Mesenchymal stem cell (in vitro differentiated cells and primary cell): ENCODE data around the gene TUT4.

Source experiments
- DNase-seq: peaks from one replicate; pipeline ENCODE4 v3.0.0-alpha.2; 2013
- H2AFZ ChIP-seq: one replicate; pipeline ENCODE4 v1.6.1; 2013; ENCODE audit warnings: low read depth, mild to moderate bottlenecking, control low read depth, inconsistent platforms, low read length, moderate library complexity
- H2AK5ac ChIP-seq: 2 replicates; pipeline ENCODE4 v1.6.1; 2013; ENCODE audit warnings: low read length, moderate library complexity, mild to moderate bottlenecking, inconsistent platforms; ENCODE audit not compliant: severe bottlenecking
- H2BK120ac ChIP-seq: one replicate; pipeline ENCODE4 v1.6.1; 2013; ENCODE audit warnings: low read depth, mild to moderate bottlenecking, inconsistent platforms, low read length, moderate library complexity
- H2BK12ac ChIP-seq, 2 experiments: one replicate each; pipeline ENCODE4 v1.6.1; 2013; ENCODE audit warnings: inconsistent platforms in 2 of 2, low read length in 2 of 2, mild to moderate bottlenecking in 2 of 2, moderate library complexity in 2 of 2, control low read depth in 1 of 2
- H2BK15ac ChIP-seq: one replicate; pipeline ENCODE4 v1.6.1; 2013; ENCODE audit warnings: mild to moderate bottlenecking, low read depth, inconsistent platforms; ENCODE audit not compliant: poor library complexity, severe bottlenecking
- H2BK5ac ChIP-seq: 2 replicates; pipeline ENCODE4 v1.6.1; 2013; ENCODE audit warnings: low read depth, mild to moderate bottlenecking, low read length, control low read depth, inconsistent platforms; ENCODE audit not compliant: poor library complexity, severe bottlenecking
- H3K14ac ChIP-seq, 2 experiments: one replicate each; pipeline ENCODE4 v1.6.1; 2013; ENCODE audit warnings: inconsistent platforms in 2 of 2, low read length in 2 of 2, control low read depth in 1 of 2, mild to moderate bottlenecking in 1 of 2, moderate library complexity in 1 of 2
- H3K18ac ChIP-seq, 2 experiments: one replicate each; pipeline ENCODE4 v1.6.1; 2013; ENCODE audit warnings: inconsistent platforms in 2 of 2, low read length in 2 of 2, control low read depth in 1 of 2, low read depth in 1 of 2, mild to moderate bottlenecking in 1 of 2
- H3K23ac ChIP-seq, 2 experiments: one replicate each; pipeline ENCODE4 v1.6.1; 2013; ENCODE audit warnings: inconsistent platforms in 2 of 2, low read length in 2 of 2, mild to moderate bottlenecking in 2 of 2, moderate library complexity in 2 of 2, control low read depth in 1 of 2
- H3K27ac ChIP-seq: 2 replicates; pipeline ENCODE4 v1.5.1; 2013; ENCODE audit warnings: mild to moderate bottlenecking, moderate library complexity, low read length, control low read depth, inconsistent platforms; ENCODE audit not compliant: poor library complexity, severe bottlenecking
- H3K27me3 ChIP-seq, 2 experiments: 2 replicates each; pipeline versions ENCODE4 v1.6.1 to v1.7.0; 2013; ENCODE audit warnings: low read length in 2 of 2, mild to moderate bottlenecking in 2 of 2, moderate library complexity in 2 of 2, control low read depth in 1 of 2, inconsistent platforms in 1 of 2; ENCODE audit not compliant: control insufficient read depth in 1 of 2, insufficient read depth in 1 of 2
- H3K36me3 ChIP-seq, 2 experiments: 2 replicates each; pipeline versions ENCODE4 v1.6.1 to v1.7.0; 2013; ENCODE audit warnings: low read length in 2 of 2, control low read depth in 1 of 2, inconsistent platforms in 1 of 2, low read depth in 1 of 2, mild to moderate bottlenecking in 1 of 2; ENCODE audit not compliant: insufficient read depth in 2 of 2, control insufficient read depth in 1 of 2
- H3K4ac ChIP-seq, 2 experiments: one replicate each; pipeline ENCODE4 v1.6.1; 2013; ENCODE audit warnings: inconsistent platforms in 2 of 2, low read length in 2 of 2, mild to moderate bottlenecking in 2 of 2, moderate library complexity in 2 of 2, control low read depth in 1 of 2, low read depth in 1 of 2
- H3K4me1 ChIP-seq: 2 replicates; pipeline ENCODE4 v1.6.1; 2013; ENCODE audit warnings: low read depth, low read length, control low read depth; ENCODE audit not compliant: control insufficient read depth, insufficient read depth
- H3K4me2 ChIP-seq: 2 replicates; pipeline ENCODE4 v1.6.1; 2013; ENCODE audit warnings: low read length, mild to moderate bottlenecking, inconsistent platforms; ENCODE audit not compliant: poor library complexity, severe bottlenecking
- H3K4me3 ChIP-seq, 2 experiments: 2 replicates each; pipeline versions ENCODE4 v1.5.1 to v1.7.0; 2013; ENCODE audit warnings: low read length in 2 of 2, mild to moderate bottlenecking in 2 of 2, control low read depth in 1 of 2, low read depth in 1 of 2; ENCODE audit not compliant: insufficient read depth in 1 of 2
- H3K79me1 ChIP-seq: replicated peaks from 2 replicates; pipeline ENCODE4 v1.6.1; 2013; ENCODE audit warnings: mild to moderate bottlenecking, control low read depth, low read length, inconsistent platforms; ENCODE audit not compliant: poor library complexity, severe bottlenecking
- H3K9ac ChIP-seq: 2 replicates; pipeline ENCODE4 v1.7.0; 2013; ENCODE audit warnings: mild to moderate bottlenecking, low read length, moderate library complexity
- H3K9me3 ChIP-seq: 2 replicates; pipeline ENCODE4 v1.7.0; 2013; ENCODE audit warnings: mild to moderate bottlenecking, low read length; ENCODE audit not compliant: control insufficient read depth
- H4K8ac ChIP-seq: one replicate; pipeline ENCODE4 v1.6.1; 2013; ENCODE audit warnings: inconsistent platforms, mild to moderate bottlenecking, low read length, moderate library complexity
- H4K91ac ChIP-seq: one replicate; pipeline ENCODE4 v1.6.1; 2013; ENCODE audit warnings: mild to moderate bottlenecking, low read length, inconsistent platforms
- WGBS: methylation state at CpG from one replicate; pipeline ENCODE4 v1.1.7; 2013; ENCODE audit warnings: mixed read lengths; 5-methylcytosine and 5-hydroxymethylcytosine counted together

The TUT4 gene

DNA sequence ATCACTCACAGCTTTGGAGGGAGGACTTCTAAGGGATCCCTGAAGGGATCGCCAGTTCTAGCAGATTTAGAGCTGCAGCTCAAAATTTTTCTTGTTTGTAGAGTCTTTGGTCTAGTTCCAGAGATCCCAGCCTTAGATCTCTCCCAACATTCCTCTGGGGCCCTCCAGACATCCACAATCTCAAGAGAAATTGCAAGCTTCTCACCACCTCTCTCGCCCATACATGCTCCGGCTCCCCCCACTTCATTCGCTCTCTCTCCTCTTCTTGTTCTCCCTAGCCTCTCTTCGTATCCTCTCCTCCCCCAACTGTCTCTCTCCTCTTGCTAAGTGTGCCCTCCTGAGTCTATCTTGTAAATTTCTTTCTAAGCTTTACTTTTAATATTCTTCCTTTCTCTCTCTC lies 15.1 kb upstream of the TUT4 start:
- H3K14ac ChIP-seq = no peak overlapping the region
- H3K4me1 ChIP-seq = no peaks in the 10 kb centered on the region
- H3K18ac ChIP-seq = no peak overlapping the region
- H2BK5ac ChIP-seq = no peak overlapping the region
- no peak overlapping the region for H2BK120ac ChIP-seq
- peak overlapping the region; percentile 9 for H3K9ac ChIP-seq
- no peak overlapping the region for H3K27ac ChIP-seq
- no peak overlapping the region for H2AFZ ChIP-seq
- H3K4me3 ChIP-seq = no peak overlapping the region
- H3K23ac ChIP-seq = no peak overlapping the region
- no peak overlapping the region for H4K8ac ChIP-seq
- no peak overlapping the region for H2BK12ac ChIP-seq
- no peak overlapping the region for H4K91ac ChIP-seq
- no peaks in the 10 kb centered on the region for H3K36me3 ChIP-seq
- H3K9me3 ChIP-seq = no peaks in the 10 kb centered on the region
- no peaks in the 10 kb centered on the region for H3K27me3 ChIP-seq
- H3K4ac ChIP-seq = no peak overlapping the region
- H2BK15ac ChIP-seq = no peak overlapping the region
- no peak overlapping the region for H2AK5ac ChIP-seq
- DNase-seq = no peak
- WGBS = 64% methylated on average over 5 of the region's 5 CpGs
- no peak overlapping the region for H3K4me2 ChIP-seq
- no peaks in the 10 kb centered on the region for H3K79me1 ChIP-seq

DNA sequence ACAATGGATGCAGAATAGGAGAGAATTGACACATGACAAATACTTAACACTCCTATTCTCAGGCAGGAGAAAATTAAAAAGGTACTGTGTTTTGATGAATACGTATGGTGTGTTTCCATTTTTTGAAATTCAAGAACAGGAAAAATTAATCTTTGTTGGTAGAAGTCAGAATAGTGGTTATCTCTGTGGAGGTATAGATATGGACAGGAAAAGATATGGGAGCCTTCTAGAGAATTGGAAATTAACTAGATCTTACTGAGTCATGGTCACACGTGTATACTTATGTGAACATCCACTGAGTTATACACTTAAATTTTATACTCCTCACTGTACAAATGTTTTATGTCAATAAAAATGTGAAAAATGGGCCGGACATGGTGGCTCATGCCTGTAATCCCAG lies 9.9 kb upstream of the TUT4 start:
- Histone ChIP-seq H3K4me2 (no peak overlapping the region), H3K23ac (no peak overlapping the region), H2BK15ac (no peak overlapping the region), H3K79me1 (no peaks in the 10 kb centered on the region), H3K14ac (no peak overlapping the region), H3K18ac (no peak overlapping the region), H3K9me3 (no peaks in the 10 kb centered on the region), H2AK5ac (no peak overlapping the region), H4K8ac (no peak overlapping the region), H3K27ac (no peak overlapping the region), H4K91ac (no peak overlapping the region), H3K4me1 (no peaks in the 10 kb centered on the region), H3K4me3 (no peak overlapping the region), H2BK5ac (no peak overlapping the region), H2BK12ac (no peak overlapping the region), H3K27me3 (no peaks in the 10 kb centered on the region), H2AFZ (no peak overlapping the region), H3K9ac (no peak overlapping the region), H3K36me3 (no peaks in the 10 kb centered on the region), H2BK120ac (no peak overlapping the region), H3K4ac (no peak overlapping the region)
- no peak for DNase-seq
- 93% methylated on average over 2 of the region's 3 CpGs for WGBS

DNA sequence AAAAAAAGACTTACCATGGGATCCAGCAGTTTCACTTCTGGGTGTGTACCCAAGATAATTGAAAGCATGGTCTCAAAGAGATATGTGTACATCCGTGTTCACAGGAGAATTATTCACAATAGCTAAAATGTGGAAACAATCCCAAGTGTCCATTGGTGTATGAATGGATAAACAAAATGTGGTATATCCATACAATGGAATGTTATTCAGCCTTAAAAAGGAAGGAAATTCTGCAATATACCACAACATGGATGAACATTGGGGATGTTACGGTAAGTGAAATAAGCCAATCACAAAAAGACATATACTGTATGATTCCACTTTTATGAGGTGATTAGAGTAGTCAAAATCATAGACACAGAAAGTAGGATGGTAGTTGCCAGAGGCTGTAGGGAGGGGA lies 7.0 kb upstream of the TUT4 start:
- H3K4ac ChIP-seq = no peak overlapping the region
- no peak overlapping the region for H3K23ac ChIP-seq
- no peak overlapping the region for H3K14ac ChIP-seq
- no peaks in the 10 kb centered on the region for H3K79me1 ChIP-seq
- H3K27ac ChIP-seq = no peak overlapping the region
- H3K4me1 ChIP-seq = no peaks in the 10 kb centered on the region
- H3K4me2 ChIP-seq = no peak overlapping the region
- H3K4me3 ChIP-seq = no peak overlapping the region
- H2AFZ ChIP-seq = no peak overlapping the region
- H4K91ac ChIP-seq = no peak overlapping the region
- H3K36me3 ChIP-seq = no peaks in the 10 kb centered on the region
- no peaks in the 10 kb centered on the region for H3K9me3 ChIP-seq
- no peak overlapping the region for H2AK5ac ChIP-seq
- no peak overlapping the region for H2BK5ac ChIP-seq
- no peak for DNase-seq
- H4K8ac ChIP-seq = no peak overlapping the region
- H3K27me3 ChIP-seq = no peaks in the 10 kb centered on the region
- no peak overlapping the region for H3K18ac ChIP-seq
- H2BK15ac ChIP-seq = no peak overlapping the region
- H3K9ac ChIP-seq = no peak overlapping the region
- no peak overlapping the region for H2BK120ac ChIP-seq
- H2BK12ac ChIP-seq = no peak overlapping the region
- WGBS = 95% methylated on average over 2 of the region's 2 CpGs

DNA sequence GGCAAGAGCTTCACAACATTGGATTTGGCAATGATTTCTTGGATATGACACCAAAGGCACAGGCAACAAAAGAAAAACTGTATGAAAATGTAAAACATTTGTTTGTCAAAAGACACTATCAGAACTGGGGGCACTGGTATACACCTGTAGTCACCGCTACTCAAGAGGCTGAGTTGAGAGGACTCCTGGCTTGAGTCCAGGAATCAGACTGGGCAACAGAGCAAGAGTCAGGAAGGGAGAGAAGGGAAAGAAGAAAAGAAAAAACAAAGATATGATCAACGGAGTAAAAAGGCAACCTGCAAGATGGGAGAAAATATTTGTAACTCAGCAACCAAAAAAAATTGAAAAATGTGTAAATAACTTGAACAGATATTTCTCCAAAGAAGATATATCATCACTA lies 6.0 kb upstream of the TUT4 start:
- Histone ChIP-seq H3K18ac (no peak overlapping the region), H3K9me3 (no peaks in the 10 kb centered on the region), H3K4me3 (no peak overlapping the region), H3K14ac (no peak overlapping the region), H3K9ac (no peak overlapping the region), H2BK12ac (no peak overlapping the region), H3K4ac (no peak overlapping the region), H3K23ac (no peak overlapping the region), H4K91ac (no peak overlapping the region), H3K27me3 (no peaks in the 10 kb centered on the region), H2BK5ac (no peak overlapping the region), H4K8ac (no peak overlapping the region), H3K36me3 (no peaks in the 10 kb centered on the region), H3K79me1 (peaks cover 2% of the 10 kb centered on the region), H2BK120ac (no peak overlapping the region), H2AK5ac (no peak overlapping the region), H2AFZ (no peak overlapping the region), H3K27ac (no peak overlapping the region), H3K4me2 (no peak overlapping the region), H2BK15ac (no peak overlapping the region), H3K4me1 (no peaks in the 10 kb centered on the region)
- DNase-seq = no peak
- WGBS = 100% methylated on average over 1 of the region's 2 CpGs
